OCI-LY1 (cell line): ENCODE data around the gene DLX4.

Experiments
- H2AFZ ChIP-seq: fragments of 200-600 bp; sonication (generic), shearing (Covaris generic); 2 replicates; pipeline ENCODE4 v1.6.0; 2014; ENCODE audit warnings: antibody characterized with exemption, mild to moderate bottlenecking, low read length
- H3F3A ChIP-seq: fragments of 200-600 bp; sonication (generic), shearing (Covaris generic); 2 replicates; pipeline ENCODE4 v1.6.0; 2014; ENCODE audit warnings: mild to moderate bottlenecking, antibody characterized with exemption, low read length, moderate library complexity; ENCODE audit not compliant: insufficient read depth
- H3K27ac ChIP-seq: fragments of 200-600 bp; sonication (generic); 2 replicates; pipeline ENCODE4 v1.5.1; 2014; ENCODE audit warnings: low read length, mixed run types, mild to moderate bottlenecking, low read depth; ENCODE audit not compliant: poor library complexity, severe bottlenecking
- H3K27me3 ChIP-seq: fragments of 200-600 bp; sonication (generic); 2 replicates; pipeline ENCODE4 v1.6.0; 2014; ENCODE audit warnings: antibody characterized with exemption, mild to moderate bottlenecking, low read length, moderate library complexity; ENCODE audit not compliant: insufficient read depth
- H3K36me3 ChIP-seq: fragments of 200-600 bp; sonication (generic); 2 replicates; pipeline ENCODE4 v1.6.1; 2014; ENCODE audit warnings: mild to moderate bottlenecking, antibody characterized with exemption, low read length, moderate library complexity, mixed read lengths; ENCODE audit not compliant: insufficient read depth
- H3K4me1 ChIP-seq: fragments of 200-600 bp; sonication (generic); 2 replicates; pipeline ENCODE4 v1.5.1; 2014; ENCODE audit warnings: mild to moderate bottlenecking, low read length, moderate library complexity; ENCODE audit not compliant: insufficient read depth, severe bottlenecking
- H3K4me2 ChIP-seq: fragments of 200-600 bp; sonication (generic), shearing (Covaris generic); 2 replicates; pipeline ENCODE4 v1.6.1; 2014; ENCODE audit warnings: low read length
- H3K4me3 ChIP-seq: fragments of 200-600 bp; sonication (generic); 2 replicates; pipeline ENCODE4 v1.5.1; 2014; ENCODE audit warnings: low read length, low read depth, mild to moderate bottlenecking, mixed read lengths; ENCODE audit not compliant: poor library complexity, severe bottlenecking
- H3K79me2 ChIP-seq: fragments of 200-600 bp; shearing (Covaris generic); 2 replicates; pipeline ENCODE4 v1.6.1; 2016; ENCODE audit warnings: mixed run types, low read length, mixed read lengths; ENCODE audit not compliant: insufficient read depth
- H3K9ac ChIP-seq: fragments of 200-600 bp; sonication (generic), shearing (Covaris generic); 2 replicates; pipeline ENCODE4 v1.6.1; 2014; ENCODE audit warnings: mild to moderate bottlenecking, low read length, mixed read lengths
- H3K9me2 ChIP-seq: fragments of 200-600 bp; sonication (generic), shearing (Covaris generic); 2 replicates; pipeline ENCODE4 v1.6.1; 2014; ENCODE audit warnings: low read depth, mild to moderate bottlenecking, low read length, mixed read lengths
- H3K9me3 ChIP-seq: fragments of 200-600 bp; shearing (Covaris generic); 2 replicates; pipeline ENCODE4 v1.6.1; 2014; ENCODE audit warnings: low read length, mixed read lengths
- H4K20me1 ChIP-seq: fragments of 200-600 bp; sonication (generic), shearing (Covaris generic); 2 replicates; pipeline ENCODE4 v1.6.0; 2016; ENCODE audit warnings: mild to moderate bottlenecking, low read length; ENCODE audit not compliant: insufficient read depth
- EZH2 ChIP-seq: fragments of 200-600 bp; sonication (generic), shearing (Covaris generic); IDR thresholded peaks from 2 replicates; pipeline ENCODE4 v1.8.0; 2017; ENCODE audit warnings: borderline replicate concordance, mixed run types, mild to moderate bottlenecking, antibody characterized with exemption, low read length, moderate library complexity, mixed read lengths
- TF ChIP-seq, protein P1 (sequence below): fragments of 200-600 bp; sonication (generic), shearing (Covaris generic); IDR thresholded peaks from 2 replicates; pipeline ENCODE4 v1.5.1; 2017; ENCODE audit warnings: mild to moderate bottlenecking, antibody characterized with exemption, low read length, moderate library complexity, mixed read lengths

The DLX4 gene

GRCh38 chr17:49964303-49964768 lies 4.7 kb upstream of the DLX4 start:
- Histone ChIP-seq H3K79me2 (no peaks in the 10 kb centered on the region), H4K20me1 (no peaks in the 10 kb centered on the region), H3K4me3 (no peak overlapping the region), H3F3A (no peaks in the 10 kb centered on the region; the same call in 1 of the 2 replicates), H3K9me2 (no peaks in the 10 kb centered on the region), H3K9me3 (no peaks in the 10 kb centered on the region), H2AFZ (no peak overlapping the region), H3K4me1 (peaks cover 7% of the 10 kb centered on the region), H3K27me3 (peaks cover 9% of the 10 kb centered on the region; the same call in 1 of the 2 replicates), H3K4me2 (no peak overlapping the region), H3K9ac (no peak overlapping the region), H3K27ac (no peak overlapping the region), H3K36me3 (no peaks in the 10 kb centered on the region)
- TF ChIP-seq EZH2: no peak
- TF ChIP-seq, protein P1, sequence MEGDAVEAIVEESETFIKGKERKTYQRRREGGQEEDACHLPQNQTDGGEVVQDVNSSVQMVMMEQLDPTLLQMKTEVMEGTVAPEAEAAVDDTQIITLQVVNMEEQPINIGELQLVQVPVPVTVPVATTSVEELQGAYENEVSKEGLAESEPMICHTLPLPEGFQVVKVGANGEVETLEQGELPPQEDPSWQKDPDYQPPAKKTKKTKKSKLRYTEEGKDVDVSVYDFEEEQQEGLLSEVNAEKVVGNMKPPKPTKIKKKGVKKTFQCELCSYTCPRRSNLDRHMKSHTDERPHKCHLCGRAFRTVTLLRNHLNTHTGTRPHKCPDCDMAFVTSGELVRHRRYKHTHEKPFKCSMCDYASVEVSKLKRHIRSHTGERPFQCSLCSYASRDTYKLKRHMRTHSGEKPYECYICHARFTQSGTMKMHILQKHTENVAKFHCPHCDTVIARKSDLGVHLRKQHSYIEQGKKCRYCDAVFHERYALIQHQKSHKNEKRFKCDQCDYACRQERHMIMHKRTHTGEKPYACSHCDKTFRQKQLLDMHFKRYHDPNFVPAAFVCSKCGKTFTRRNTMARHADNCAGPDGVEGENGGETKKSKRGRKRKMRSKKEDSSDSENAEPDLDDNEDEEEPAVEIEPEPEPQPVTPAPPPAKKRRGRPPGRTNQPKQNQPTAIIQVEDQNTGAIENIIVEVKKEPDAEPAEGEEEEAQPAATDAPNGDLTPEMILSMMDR: no peak

DNA sequence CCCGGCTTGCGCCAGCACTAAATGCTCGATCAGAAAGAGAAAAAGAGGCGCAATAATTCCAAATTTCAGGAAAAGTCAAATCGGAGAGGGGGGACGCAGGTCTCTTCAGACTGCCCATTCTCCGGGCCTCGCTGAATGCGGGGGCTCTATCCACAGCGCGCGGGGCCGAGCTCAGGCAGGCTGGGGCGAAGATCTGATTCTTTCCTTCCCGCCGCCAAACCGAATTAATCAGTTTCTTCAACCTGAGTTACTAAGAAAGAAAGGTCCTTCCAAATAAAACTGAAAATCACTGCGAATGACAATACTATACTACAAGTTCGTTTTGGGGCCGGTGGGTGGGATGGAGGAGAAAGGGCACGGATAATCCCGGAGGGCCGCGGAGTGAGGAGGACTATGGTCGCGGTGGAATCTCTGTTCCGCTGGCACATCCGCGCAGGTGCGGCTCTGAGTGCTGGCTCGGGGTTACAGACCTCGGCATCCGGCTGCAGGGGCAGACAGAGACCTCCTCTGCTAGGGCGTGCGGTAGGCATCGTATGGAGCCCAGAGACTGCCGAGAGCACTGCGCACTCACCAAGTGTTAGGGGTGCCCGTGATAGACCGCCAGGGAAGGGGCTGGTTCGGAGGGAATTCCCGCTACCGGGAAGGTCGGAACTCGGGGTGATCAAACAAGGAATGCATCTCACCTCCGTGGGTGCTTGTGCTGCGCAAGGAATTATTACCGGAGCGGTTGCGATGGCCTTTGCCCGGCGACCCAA lies 4.0 kb upstream of the DLX4 start:
- H3K27ac ChIP-seq: no peak overlapping the region
- H3K79me2 ChIP-seq: no peaks in the 10 kb centered on the region
- peaks cover 11% of the 10 kb centered on the region for H3K4me1 ChIP-seq
- H4K20me1 ChIP-seq: no peaks in the 10 kb centered on the region
- no peak for TF ChIP-seq EZH2
- TF ChIP-seq, protein P1: no peak
- H2AFZ ChIP-seq: no peak overlapping the region
- H3K9me3 ChIP-seq: no peaks in the 10 kb centered on the region
- H3K27me3 ChIP-seq: peaks cover 9% of the 10 kb centered on the region; the same call in 1 of the 2 replicates
- no peak overlapping the region for H3K9ac ChIP-seq
- H3F3A ChIP-seq: no peaks in the 10 kb centered on the region; the same call in 1 of the 2 replicates
- no peak overlapping the region for H3K4me3 ChIP-seq
- no peaks in the 10 kb centered on the region for H3K36me3 ChIP-seq
- no peaks in the 10 kb centered on the region for H3K9me2 ChIP-seq
- H3K4me2 ChIP-seq: no peak overlapping the region

DNA sequence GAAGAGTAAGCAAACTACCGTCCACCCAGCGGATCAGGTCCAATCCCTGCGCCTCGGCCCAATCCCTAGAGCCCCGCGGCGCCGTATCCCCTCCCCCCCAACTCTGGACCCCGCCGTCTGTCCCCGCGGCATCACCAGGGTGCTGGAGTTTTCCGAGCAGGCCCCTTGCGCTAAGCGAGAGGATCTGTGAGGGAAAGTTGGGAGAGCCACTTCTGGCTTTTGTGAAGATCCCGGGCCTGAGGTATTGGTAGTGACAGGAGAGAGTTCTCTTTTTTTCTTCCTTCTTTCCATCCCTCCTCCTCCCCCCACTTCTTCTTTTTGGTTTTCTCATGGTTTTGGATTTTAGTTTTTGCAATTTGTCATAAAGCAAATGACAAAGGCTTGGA lies 3.5 kb upstream of the DLX4 start:
- Histone ChIP-seq H3F3A (no peaks in the 10 kb centered on the region; the same call in 1 of the 2 replicates), H3K27me3 (peaks cover 9% of the 10 kb centered on the region; the same call in 1 of the 2 replicates), H3K36me3 (no peaks in the 10 kb centered on the region), H2AFZ (no peak overlapping the region), H3K27ac (no peak overlapping the region), H3K4me1 (peaks cover 11% of the 10 kb centered on the region), H3K4me3 (no peak overlapping the region), H3K9me3 (no peaks in the 10 kb centered on the region), H3K9me2 (no peaks in the 10 kb centered on the region), H3K9ac (no peak overlapping the region), H4K20me1 (no peaks in the 10 kb centered on the region), H3K4me2 (no peak overlapping the region), H3K79me2 (no peaks in the 10 kb centered on the region)
- TF ChIP-seq EZH2: no peak
- TF ChIP-seq, protein P1: no peak
